Measurements from ENCODE around the gene YAE1. TPM values are rescaled to one million over a fixed set of nuclear protein-coding genes. Genes with fewer than 3 reads are reported as not detected.
A peak's percentile ranks its signal among the peaks of the same experiment; 100 is the strongest.

Gene YAE1
- total and polyA plus RNA-seq, 2 of the 13 experiments (the other 11 are each of a cell fraction or from before 2014, with no cell fraction given), result 18.7 to 28.3 TPM

DNA sequence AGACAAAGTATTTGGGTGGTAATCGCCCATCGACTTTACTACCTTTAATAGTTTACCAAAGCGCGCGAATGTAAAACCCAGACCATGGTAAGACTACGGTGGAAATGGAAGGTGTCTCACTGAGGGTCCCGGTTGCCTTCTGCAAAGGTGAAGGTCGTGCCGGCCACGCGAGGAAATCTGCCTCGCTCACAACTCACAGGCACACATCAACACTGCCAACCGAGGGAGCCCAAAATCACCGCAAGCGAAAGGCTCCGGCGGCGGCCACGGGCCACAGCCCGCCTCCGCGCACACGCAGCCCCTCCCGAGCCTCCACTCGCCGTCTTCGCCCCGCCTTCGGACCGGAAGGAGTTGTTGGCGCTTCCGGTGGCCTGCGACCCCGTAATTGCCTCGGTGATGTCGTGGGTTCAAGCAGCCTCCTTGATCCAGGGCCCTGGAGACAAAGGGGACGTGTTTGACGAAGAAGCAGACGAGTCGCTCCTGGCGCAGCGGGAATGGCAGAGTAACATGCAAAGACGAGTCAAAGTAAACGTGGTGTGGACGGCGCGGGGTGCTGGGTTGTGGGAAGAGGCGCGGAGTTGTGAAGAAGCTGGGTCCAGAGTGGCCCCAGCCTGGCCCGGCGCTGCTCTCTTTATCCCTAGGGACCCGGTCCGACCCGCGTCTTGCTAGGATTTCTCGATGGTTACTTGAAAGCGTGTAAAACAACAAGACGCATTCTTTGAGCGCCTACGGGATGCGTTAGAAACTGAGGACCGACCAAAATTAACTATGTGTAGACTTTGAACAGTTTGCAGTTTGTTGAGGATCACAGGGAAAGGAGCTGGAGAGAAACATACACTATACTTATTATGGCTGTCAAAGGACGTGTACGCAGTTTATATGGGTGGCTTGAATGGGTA lies at the start of gene YAE1 (continued):
- TF ChIP-seq, protein P1, sequence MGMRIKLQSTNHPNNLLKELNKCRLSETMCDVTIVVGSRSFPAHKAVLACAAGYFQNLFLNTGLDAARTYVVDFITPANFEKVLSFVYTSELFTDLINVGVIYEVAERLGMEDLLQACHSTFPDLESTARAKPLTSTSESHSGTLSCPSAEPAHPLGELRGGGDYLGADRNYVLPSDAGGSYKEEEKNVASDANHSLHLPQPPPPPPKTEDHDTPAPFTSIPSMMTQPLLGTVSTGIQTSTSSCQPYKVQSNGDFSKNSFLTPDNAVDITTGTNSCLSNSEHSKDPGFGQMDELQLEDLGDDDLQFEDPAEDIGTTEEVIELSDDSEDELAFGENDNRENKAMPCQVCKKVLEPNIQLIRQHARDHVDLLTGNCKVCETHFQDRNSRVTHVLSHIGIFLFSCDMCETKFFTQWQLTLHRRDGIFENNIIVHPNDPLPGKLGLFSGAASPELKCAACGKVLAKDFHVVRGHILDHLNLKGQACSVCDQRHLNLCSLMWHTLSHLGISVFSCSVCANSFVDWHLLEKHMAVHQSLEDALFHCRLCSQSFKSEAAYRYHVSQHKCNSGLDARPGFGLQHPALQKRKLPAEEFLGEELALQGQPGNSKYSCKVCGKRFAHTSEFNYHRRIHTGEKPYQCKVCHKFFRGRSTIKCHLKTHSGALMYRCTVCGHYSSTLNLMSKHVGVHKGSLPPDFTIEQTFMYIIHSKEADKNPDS (CRISPR knock-in tag; IDR thresholded peaks at IDR 0.05), result no peak
- TF ChIP-seq KLF13 (CRISPR knock-in tag; IDR thresholded peaks at IDR 0.05) (no peak), ZNF780A (CRISPR knock-in tag; IDR thresholded peaks at IDR 0.05) (no peak), CENPX (CRISPR knock-in tag; IDR thresholded peaks at IDR 0.05) (no peak), ZNF510 (CRISPR knock-in tag; IDR thresholded peaks at IDR 0.05; ENCODE audit: low read depth) (no peak; the same call in 1 of the 2 replicates), ZNF17 (CRISPR knock-in tag; IDR thresholded peaks at IDR 0.05) (no peak), SIX1 (CRISPR knock-in tag; IDR thresholded peaks at IDR 0.05; ENCODE audit: borderline replicate concordance) (no peak), ATF7-NPFF (CRISPR knock-in tag; IDR thresholded peaks at IDR 0.05; ENCODE audit: low read depth) (peak; percentile 90), HES4 (CRISPR knock-in tag; IDR thresholded peaks at IDR 0.05; ENCODE audit: borderline replicate concordance) (peak; percentile 35; the same call in 1 of the 2 replicates), ZNF768 (CRISPR knock-in tag; IDR thresholded peaks at IDR 0.05) (peak; percentile 70), SOX5 (CRISPR knock-in tag; IDR thresholded peaks at IDR 0.05; ENCODE audit: borderline replicate concordance) (0 out of 2 replicates have a peak, but pooled peaks have one; percentile 31), TBX3 (IDR thresholded peaks at IDR 0.05; ENCODE audit: borderline replicate concordance) (no peak), ZNF660 (CRISPR knock-in tag; IDR thresholded peaks at IDR 0.05; ENCODE audit: borderline replicate concordance, low read depth) (no peak), ZNF7 (CRISPR knock-in tag; IDR thresholded peaks at IDR 0.05) (no peak), RFXANK (CRISPR knock-in tag; IDR thresholded peaks at IDR 0.05) (no peak), PLRG1 (conservative IDR thresholded peaks at IDR 0.05) (no peak), TARDBP (CRISPR knock-in tag; IDR thresholded peaks at IDR 0.05) (peak; percentile 75), PPARG (CRISPR knock-in tag; conservative IDR thresholded peaks at IDR 0.05) (0 out of 2 replicates have a peak, but pooled peaks have one; percentile 47)
- TF ChIP-seq, protein P2, sequence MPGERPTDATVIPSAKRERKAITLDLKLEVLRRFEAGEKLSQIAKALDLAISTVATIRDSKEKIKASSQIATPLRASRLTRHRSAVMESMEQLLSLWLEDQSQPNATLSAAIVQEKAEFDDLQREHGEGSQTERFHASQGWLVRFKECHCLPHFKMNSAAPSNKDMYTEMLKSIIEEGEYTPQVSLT (CRISPR knock-in tag; IDR thresholded peaks at IDR 0.05; ENCODE audit: borderline replicate concordance, low read depth), result no peak
- TF ChIP-seq, protein P3, sequence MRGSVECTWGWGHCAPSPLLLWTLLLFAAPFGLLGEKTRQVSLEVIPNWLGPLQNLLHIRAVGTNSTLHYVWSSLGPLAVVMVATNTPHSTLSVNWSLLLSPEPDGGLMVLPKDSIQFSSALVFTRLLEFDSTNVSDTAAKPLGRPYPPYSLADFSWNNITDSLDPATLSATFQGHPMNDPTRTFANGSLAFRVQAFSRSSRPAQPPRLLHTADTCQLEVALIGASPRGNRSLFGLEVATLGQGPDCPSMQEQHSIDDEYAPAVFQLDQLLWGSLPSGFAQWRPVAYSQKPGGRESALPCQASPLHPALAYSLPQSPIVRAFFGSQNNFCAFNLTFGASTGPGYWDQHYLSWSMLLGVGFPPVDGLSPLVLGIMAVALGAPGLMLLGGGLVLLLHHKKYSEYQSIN (CRISPR knock-in tag; IDR thresholded peaks at IDR 0.05; ENCODE audit: borderline replicate concordance), result no peak
- TF ChIP-seq, protein P4, sequence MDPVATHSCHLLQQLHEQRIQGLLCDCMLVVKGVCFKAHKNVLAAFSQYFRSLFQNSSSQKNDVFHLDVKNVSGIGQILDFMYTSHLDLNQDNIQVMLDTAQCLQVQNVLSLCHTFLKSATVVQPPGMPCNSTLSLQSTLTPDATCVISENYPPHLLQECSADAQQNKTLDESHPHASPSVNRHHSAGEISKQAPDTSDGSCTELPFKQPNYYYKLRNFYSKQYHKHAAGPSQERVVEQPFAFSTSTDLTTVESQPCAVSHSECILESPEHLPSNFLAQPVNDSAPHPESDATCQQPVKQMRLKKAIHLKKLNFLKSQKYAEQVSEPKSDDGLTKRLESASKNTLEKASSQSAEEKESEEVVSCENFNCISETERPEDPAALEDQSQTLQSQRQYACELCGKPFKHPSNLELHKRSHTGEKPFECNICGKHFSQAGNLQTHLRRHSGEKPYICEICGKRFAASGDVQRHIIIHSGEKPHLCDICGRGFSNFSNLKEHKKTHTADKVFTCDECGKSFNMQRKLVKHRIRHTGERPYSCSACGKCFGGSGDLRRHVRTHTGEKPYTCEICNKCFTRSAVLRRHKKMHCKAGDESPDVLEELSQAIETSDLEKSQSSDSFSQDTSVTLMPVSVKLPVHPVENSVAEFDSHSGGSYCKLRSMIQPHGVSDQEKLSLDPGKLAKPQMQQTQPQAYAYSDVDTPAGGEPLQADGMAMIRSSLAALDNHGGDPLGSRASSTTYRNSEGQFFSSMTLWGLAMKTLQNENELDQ (CRISPR knock-in tag; IDR thresholded peaks at IDR 0.05; ENCODE audit: borderline replicate concordance), result no peak
- TF ChIP-seq, protein P5, sequence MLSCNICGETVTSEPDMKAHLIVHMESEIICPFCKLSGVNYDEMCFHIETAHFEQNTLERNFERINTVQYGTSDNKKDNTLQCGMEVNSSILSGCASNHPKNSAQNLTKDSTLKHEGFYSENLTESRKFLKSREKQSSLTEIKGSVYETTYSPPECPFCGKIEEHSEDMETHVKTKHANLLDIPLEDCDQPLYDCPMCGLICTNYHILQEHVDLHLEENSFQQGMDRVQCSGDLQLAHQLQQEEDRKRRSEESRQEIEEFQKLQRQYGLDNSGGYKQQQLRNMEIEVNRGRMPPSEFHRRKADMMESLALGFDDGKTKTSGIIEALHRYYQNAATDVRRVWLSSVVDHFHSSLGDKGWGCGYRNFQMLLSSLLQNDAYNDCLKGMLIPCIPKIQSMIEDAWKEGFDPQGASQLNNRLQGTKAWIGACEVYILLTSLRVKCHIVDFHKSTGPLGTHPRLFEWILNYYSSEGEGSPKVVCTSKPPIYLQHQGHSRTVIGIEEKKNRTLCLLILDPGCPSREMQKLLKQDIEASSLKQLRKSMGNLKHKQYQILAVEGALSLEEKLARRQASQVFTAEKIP (CRISPR knock-in tag; IDR thresholded peaks at IDR 0.05; ENCODE audit: borderline replicate concordance), result no peak

Data from HepG2 (cell line).